Measurements from ENCODE around the gene OR52M1.

The OR52M1 gene

DNA sequence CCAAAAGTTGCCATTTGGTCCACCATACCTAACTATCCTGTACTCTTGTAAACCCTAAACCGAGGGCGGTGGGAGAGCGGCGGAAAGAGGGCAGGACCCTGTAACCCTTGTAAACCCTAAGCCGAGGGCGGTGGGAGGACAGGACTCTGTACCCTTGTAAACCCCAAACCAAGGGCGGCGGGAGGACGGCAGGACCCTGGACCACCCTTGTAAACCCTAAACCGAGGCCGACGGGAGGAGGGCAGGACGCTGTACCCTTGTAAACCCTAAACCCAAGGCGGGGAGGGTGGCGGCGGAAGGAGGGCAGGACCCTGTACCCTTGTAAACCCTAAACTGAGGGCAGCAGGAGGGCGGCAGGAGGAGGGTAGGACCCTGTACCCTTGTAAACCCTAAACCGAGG lies 24.1 kb downstream of the OR52M1 start:
- DNase-seq = no peak

DNA sequence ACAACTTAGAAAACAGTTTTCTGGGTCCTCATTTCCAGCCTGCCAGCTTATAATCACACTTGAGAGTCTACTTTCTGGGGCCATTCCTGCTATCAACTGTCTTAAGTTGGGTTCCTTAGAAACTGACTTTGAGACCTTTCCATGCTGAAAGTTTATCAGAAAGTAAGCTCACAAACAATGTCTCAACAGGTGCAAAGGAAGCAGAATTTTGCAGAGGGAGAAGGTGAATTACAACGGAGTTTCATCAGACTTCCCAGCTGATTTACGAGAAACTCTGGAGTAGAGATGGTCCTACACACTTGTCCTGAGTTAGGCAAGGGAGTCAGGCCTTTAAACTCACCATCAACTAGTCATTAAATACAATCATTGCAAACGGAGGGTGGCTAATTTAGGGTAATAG lies 31.9 kb downstream of the OR52M1 start:
- DNase-seq = no peak

DNA sequence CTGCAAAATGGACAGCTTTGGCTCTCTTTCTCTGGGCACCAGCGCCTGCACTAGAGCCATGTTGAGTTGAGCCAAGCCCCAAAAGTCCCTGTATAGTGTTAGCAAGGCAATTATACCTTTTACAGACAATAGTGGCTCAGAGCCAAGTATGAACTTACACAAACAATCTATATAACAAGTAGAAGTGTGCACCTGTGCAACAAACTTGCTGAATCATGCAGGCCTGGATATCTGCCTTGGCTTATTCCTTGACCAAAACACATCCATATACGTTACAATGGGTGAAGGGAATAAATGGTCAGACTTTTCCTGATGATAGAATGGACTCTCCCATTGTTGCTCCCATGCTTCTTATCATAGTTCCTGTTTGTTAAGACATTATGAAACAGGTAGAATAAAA lies 32.8 kb downstream of the OR52M1 start:
- no peak for DNase-seq

DNA sequence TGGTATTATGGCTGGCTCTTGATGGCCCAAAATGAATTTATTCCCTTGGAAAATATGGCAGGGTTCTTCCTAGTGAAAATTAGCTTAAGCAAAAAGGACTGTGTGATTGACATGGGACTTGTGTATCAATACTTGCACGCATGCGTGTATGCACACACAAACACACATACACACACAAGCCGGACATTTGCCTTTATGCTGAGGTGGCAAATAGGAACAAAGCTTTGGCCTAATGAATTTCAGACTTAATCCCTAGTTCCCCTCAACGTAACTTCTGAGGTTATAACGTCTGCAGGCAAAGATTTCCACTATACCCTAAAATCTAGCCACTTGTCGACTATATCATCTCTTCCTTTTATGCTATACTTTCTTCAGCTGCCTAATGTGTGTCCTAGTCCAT lies 33.6 kb downstream of the OR52M1 start:
- DNase-seq = no peak

DNA sequence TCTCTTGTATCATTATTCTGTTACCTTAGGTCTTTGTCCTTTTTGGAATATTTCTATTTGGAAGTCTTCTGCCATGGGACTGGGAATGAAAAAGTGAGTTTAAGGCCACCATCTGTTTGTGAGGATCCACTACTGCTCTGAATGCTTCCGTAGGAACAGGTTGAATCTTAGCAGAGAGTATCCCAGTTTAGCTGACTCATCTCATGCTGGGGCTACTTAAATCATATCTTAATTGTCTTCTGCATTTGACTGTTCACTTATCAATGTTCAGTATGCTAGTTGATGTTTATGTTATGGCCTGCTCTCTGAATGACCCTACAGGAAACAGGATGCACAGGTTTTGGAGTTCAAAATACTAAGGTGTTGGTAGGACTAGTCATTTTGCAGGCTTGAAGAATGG lies 35.1 kb downstream of the OR52M1 start:
- DNase-seq = no peak

DNA sequence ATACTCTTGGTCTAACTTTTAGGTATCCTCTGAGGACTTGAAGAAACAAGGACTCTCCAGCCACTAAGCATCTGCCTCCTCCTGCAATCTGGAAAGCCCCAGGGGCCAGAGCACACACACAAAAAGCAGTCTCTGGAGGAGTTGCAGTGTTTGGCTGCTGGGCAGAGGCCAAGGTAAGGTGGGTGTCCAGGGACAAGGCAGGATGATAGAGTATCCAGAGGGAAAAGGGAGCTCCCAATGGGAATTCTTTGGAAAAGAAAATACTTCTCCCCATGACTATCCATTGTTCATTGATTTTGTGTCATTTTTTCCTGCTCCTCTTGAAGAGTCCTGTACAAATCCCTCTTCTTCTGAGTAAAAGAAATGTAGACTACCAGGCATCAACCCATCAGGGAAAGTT lies 36.5 kb downstream of the OR52M1 start, which contains the start of gene OR52I2:
Gene OR52I2 (plus strand): TSS at position 301 of the 400 bp plus-strand sequence.
- no peak for DNase-seq

DNA sequence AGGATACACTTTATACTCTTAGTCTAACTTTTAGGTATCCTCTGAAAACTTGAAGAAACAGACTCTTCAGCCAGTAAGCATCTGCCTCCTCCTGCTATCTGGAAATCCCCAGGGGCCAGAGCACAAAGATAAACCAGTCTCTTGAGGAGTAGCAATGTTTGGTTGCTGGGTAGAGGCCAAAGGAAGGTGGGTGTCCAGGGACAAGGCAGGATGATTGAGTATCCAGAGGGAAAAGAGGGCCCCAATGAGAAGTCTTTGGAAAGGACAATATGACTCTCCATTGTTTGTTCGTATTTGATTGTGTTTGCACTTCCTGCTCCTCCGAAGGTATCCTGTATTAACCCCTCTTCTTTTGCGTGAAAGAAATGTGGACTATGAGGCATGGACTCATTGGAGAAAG lies 44.0 kb downstream of the OR52M1 start:
- no peak for DNase-seq

DNA sequence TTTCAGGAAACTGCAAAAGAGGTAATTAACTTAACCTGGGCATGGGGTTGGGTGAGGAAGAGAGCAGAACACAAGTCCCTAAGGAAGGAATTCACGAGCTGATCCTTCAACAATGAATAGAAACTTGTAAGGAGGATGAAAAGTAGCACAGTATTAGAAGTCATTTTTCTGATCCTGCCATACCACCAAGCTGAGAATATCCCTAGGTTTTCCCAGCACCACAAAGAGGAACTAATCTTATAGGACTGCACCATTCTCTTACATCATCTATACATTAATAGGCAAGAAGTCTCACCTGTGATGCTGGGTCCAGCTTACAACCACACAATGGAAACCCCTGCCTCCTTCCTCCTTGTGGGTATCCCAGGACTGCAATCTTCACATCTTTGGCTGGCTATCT lies 48.7 kb downstream of the OR52M1 start, which contains the start of gene OR52I1:
Gene OR52I1 (plus strand): TSS at position 301 of the 400 bp plus-strand sequence. CDS start 0 bp downstream, at position 301.
- no peak for DNase-seq

Data from fibroblast of skin of right quadriceps (primary cell).